Esophagus mucosa (tissue), 1 donor: ENCODE measurements around the gene WDR6. TPM values are rescaled to one million over a fixed set of nuclear protein-coding genes. Genes with fewer than 3 reads are reported as not detected.

Experiments
- ATAC-seq: fragments of 200-7000 bp; cut with Tn5 transposase; one replicate; pipeline ENCODE4 v1.9.1; 2020
- total RNA-seq: library from RNA; stranded (reverse); gene quantifications from one replicate; pipeline ENCODE4 v1.2.4, GENCODE V29; 2023
- donor health status: DM: yes; HTN: yes; CAD: no.

Gene WDR6, protein sequence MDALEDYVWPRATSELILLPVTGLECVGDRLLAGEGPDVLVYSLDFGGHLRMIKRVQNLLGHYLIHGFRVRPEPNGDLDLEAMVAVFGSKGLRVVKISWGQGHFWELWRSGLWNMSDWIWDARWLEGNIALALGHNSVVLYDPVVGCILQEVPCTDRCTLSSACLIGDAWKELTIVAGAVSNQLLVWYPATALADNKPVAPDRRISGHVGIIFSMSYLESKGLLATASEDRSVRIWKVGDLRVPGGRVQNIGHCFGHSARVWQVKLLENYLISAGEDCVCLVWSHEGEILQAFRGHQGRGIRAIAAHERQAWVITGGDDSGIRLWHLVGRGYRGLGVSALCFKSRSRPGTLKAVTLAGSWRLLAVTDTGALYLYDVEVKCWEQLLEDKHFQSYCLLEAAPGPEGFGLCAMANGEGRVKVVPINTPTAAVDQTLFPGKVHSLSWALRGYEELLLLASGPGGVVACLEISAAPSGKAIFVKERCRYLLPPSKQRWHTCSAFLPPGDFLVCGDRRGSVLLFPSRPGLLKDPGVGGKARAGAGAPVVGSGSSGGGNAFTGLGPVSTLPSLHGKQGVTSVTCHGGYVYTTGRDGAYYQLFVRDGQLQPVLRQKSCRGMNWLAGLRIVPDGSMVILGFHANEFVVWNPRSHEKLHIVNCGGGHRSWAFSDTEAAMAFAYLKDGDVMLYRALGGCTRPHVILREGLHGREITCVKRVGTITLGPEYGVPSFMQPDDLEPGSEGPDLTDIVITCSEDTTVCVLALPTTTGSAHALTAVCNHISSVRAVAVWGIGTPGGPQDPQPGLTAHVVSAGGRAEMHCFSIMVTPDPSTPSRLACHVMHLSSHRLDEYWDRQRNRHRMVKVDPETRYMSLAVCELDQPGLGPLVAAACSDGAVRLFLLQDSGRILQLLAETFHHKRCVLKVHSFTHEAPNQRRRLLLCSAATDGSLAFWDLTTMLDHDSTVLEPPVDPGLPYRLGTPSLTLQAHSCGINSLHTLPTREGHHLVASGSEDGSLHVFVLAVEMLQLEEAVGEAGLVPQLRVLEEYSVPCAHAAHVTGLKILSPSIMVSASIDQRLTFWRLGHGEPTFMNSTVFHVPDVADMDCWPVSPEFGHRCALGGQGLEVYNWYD
- total RNA-seq: 36.3 TPM

GRCh38 chr3:49007068-49007770 lies at the start of gene WDR6:
WDR6 (plus strand) TSS chr3:49007391; CDS start chr3:49007432, 41 bp downstream.
- ATAC-seq: peak; percentile 84

GRCh38 chr3:48960841-48961413 lies 46.3 kb upstream of the WDR6 start:
- ATAC-seq: no peak

DNA sequence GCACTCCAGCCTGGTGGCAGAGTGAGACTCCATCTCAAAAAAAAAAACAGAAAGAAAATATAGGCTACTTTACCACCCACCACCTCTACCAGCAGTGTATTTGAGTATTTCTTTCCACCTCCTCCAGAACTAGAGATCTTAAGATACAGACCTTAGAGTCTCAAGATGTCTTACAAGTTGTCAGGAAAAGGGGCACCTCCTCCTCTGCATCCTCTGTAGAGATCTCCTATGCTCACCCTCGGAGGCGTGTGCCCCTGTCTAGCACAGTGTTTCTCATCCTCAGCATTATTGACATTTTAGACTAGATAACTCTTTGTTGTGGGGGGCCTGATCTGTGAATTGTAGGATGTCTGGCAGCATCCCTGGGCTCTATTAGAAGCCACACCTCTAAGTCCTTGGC lies 44.9 kb upstream of the WDR6 start:
- no peak for ATAC-seq

- no peak for ATAC-seq
Measured at GRCh38 chr3:48962939-48963338, 44.3 kb upstream of the WDR6 start.

DNA sequence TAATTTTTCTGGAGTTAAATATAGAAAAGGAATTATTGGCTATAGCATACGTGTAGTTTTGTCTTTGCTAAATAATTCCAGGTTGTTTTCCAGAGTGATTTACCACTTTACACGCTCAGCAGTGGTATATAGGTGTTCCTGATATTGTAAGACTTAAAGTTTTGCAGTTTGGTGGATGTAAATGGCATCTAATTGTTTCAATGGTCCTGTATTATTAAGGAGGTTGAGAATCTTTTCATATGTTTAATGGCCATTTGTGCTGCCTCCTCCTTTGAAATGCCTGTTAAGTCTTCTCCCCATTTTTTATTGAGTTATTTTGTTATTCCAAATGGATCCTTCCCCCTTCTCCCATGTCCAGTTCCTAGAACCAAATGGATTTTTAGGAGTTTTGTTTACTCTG lies 43.6 kb upstream of the WDR6 start:
- no peak for ATAC-seq

GRCh38 chr3:48966367-48966766 lies 40.8 kb upstream of the WDR6 start:
- no peak for ATAC-seq

DNA sequence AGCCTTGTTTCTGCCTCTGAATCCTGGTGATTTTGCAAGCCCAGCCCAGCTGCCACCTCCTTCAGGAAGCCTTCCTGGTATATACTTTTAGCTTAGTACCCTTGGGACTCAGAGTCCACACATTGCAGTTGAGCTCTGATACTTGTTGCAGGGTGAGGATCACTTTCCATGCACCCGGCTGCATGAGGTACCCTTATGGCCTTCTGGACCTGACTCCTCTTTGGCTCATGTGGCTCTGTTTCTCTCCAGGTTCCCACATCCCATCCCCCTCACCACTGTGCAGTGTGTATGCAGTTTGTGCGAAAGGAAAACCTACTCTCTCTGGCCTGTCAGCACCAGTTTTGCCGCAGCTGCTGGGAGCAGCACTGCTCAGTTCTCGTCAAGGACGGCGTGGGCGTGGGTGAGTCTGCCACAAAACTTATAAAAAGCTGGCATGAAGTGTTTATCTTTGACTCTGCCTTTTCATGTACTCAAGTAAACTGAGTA lies 40.3 kb upstream of the WDR6 start:
- peak; percentile 59 for ATAC-seq

- ATAC-seq: no peak
Measured at GRCh38 chr3:48970586-48970985, 36.6 kb upstream of the WDR6 start.

DNA sequence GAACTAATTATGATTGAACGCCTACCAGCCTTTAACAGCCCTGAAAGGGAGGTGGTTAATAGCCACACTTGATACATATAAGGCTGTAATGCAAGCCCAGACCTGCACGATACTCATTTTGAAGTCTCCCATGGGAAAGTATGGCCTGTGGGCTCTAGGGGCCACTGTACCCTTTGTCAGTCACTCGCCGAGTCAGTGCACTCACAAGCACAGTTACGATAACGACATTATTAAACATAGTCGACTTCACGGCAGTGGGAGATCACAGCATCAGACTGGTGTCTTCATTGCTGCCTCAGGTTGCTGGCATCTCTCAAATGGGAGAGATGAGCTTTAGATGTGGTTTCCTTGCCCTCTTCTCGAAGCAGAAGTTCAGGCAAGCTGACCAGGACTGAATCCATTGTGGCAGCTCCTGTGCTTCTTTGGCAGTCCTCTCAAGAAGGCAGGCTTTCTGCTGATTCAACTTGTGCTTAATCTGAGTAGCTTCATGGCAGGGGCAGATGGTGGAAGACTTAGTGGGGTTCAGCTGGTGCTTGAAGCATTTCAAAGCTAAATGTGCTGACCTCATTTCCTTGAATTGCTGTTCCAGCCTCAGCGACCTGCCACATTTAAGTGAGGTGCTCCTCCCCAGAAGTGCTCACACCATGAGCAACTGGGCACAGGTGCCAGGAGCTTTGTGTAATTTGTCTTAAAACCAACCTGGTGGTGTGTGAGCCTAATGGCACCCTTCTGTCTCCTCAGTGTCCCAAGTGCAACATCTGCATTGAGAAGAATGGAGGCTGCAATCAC lies 32.9 kb upstream of the WDR6 start:
- ATAC-seq: no peak

DNA sequence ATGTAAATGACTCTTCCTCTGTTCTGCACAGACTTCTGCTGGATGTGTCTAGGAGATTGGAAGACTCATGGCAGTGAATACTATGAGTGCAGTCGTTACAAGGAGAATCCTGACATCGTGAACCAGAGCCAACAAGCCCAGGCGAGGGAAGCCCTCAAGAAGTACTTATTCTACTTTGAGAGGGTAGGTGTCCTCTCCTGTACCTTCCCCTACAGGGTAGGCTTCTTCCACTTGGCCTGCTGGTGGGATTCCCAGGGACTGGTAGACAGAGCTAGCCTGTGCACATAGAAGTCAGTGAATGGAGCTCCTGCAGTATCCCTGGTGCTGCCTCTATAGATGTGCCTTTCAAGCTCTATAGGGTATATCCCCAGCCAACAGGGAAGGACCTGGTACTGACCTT lies 27.7 kb upstream of the WDR6 start:
- no peak for ATAC-seq

DNA sequence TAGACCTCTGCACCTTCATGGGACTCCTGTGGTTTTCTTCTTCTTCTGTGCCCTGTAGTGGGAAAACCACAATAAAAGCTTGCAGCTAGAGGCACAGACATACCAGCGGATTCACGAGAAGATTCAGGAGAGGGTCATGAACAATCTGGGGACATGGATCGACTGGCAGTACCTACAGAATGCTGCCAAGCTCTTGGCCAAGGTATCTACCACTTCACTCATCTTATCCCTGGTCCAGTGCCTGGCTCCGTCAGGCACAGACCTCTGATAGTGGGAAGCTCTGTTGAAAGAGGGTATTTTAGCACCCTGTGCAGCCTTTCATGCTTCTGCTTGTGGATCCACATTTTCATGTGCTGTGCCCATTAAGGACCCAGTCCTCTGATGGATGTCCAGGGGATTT lies 26.9 kb upstream of the WDR6 start:
- no peak for ATAC-seq

DNA sequence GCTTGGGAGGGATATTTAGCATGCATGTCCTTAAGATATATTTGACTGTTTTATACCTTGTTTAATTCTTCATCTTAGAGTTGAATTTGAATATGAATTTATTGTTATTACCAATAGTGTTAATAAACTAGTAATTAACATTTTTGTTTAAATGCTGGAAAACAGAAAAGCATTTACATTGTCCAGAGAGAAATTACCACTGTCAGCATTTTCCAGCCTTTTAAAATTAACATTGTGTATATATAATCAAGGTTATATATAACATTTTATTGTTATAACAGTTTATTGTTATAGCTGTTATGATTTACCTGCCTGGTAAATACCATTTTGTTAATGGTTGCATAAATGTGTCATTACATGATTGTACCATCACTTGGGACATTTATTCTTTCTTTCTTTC lies 25.2 kb upstream of the WDR6 start:
- ATAC-seq: no peak

DNA sequence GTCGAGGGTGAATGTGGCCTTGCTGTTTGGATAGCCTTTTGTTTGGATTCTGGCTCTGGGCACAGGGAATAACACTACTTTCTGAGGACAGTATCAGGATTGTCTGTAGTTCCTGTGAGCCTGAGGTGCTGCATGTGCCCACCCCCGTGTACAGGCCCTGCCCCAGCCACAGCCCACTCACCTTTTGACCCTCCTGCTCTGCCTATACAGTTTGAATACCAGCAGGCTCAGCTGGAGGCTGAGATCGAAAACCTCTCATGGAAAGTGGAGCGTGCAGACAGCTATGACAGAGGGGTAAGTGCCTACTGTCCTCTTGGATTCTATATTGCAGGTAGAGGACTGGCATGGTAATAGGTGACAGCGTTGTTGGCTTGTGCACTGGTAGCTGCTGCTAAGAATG lies 24.5 kb upstream of the WDR6 start:
- no peak for ATAC-seq

DNA sequence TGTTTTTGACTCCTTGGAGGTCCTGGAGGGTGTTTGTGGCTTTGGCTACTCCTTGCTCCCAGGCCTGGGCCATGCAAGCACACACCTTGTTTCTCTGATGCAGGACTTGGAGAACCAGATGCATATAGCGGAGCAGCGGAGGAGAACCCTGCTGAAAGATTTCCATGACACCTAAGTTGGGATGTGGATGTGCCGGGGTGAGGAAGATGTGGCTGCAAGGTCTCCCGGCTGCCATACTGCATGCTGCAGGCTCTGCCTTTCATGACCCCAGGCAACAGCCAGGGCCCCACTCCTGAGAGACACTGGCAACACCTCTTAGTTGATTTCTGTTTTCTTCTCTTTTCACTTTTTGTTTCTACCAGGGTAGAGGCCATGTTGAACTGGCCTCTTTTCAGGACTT lies 24.1 kb upstream of the WDR6 start:
- no peak for ATAC-seq

DNA sequence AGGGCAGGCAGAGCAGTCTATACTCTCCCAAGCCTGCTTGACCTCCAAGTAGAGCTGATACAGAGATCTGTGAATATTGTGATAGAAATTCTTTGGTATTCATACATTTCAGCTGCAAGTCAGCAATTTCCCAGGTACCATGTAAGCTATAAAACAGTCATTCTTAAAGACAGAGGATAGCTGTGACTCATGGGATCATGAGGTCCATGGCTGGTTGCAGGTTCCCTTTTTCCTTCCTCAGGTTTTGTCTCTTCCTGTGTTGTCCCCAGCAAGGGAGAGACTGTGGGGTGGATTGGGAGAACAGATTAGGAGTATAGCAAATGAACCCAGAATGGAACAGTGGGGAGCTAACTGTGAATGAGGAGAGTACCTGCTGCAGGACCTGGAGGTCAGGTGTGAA lies 22.5 kb upstream of the WDR6 start:
- no peak for ATAC-seq

DNA sequence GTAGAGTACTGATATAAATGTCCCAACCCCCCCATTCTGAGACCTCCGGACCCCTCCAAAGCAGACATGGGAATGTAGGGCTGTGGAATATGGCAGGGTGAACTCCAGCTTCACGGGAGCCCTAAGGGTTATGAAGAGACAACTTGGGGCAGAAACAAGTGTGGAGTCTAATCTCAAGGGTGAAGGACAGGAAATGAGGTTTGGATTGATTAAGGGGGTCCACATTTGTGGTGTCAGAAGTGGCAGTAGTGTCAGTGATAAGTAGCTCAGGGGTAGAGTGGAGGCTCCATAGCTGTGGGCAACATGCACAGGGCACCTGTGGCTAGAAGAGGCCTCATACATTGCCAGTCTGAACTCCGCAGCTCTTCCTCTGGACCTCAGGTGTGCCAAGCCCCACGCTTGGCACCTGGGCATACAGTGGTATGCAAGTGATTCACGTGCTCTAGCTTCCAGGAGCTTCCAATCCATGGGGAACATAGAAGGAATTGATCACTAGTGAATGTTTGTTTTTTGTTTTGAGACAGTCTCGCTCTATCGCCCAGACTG lies 21.3 kb upstream of the WDR6 start:
- no peak for ATAC-seq

GRCh38 chr3:48989126-48989795 lies 17.9 kb upstream of the WDR6 start:
- ATAC-seq: no peak

DNA sequence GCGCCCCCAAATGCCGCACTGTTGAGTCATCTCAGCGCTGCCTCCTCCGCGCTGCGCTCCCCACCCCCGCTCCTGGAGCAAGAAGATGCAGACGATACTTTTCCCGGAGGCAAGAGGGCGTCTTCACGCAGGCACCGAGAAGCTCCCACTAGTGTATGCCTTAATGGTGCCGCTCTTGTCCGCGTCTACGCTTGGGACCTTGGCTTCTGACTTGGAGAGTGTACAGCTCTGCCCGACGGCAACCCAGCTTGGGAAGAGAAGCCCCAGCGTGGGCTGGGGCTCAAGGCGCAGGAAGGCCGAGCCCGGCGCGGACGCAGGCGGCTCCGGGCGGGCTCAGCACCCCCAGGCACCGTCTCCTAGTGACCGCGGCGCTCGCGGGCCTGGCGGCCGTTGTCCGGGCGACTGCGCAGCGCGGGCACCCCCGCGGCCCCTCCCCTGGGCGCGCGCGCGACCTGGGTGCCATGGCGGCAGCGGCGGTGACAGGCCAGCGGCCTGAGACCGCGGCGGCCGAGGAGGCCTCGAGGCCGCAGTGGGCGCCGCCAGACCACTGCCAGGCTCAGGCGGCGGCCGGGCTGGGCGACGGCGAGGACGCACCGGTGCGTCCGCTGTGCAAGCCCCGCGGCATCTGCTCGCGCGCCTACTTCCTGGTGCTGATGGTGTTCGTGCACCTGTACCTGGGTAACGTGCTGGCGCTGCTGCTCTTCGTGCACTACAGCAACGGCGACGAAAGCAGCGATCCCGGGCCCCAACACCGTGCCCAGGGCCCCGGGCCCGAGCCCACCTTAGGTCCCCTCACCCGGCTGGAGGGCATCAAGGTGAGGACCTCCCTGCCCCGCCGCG lies 17.2 kb upstream of the WDR6 start, which contains the start of gene P4HTM:
P4HTM (plus strand) TSS at position 446 of the 840 bp plus-strand sequence; CDS start at position 462, 16 bp downstream.
- peak; percentile 64 for ATAC-seq
